GM21447 (cell line): ENCODE results near the gene DACT2.
"Not testable (repeated sequence)": the region's sequence is repeated elsewhere in the genome, so short reads cannot be mapped to it uniquely, and the experiment has no call there.

ENCODE experiments used
- ATAC-seq: cut with Tn5 transposase; IDR thresholded peaks from one replicate; pipeline ENCODE4 v1.9.1; 2021; ENCODE audit not compliant: unreplicated experiment

The DACT2 gene

GRCh38 chr6:168269455-168270243, 49.9 kb downstream of the DACT2 start:
- no peak for ATAC-seq

GRCh38 chr6:168268755-168269154, 50.8 kb downstream of the DACT2 start:
- no peak for ATAC-seq

GRCh38 chr6:168267779-168268178, 51.8 kb downstream of the DACT2 start:
- ATAC-seq: not testable (repeated sequence)

DNA sequence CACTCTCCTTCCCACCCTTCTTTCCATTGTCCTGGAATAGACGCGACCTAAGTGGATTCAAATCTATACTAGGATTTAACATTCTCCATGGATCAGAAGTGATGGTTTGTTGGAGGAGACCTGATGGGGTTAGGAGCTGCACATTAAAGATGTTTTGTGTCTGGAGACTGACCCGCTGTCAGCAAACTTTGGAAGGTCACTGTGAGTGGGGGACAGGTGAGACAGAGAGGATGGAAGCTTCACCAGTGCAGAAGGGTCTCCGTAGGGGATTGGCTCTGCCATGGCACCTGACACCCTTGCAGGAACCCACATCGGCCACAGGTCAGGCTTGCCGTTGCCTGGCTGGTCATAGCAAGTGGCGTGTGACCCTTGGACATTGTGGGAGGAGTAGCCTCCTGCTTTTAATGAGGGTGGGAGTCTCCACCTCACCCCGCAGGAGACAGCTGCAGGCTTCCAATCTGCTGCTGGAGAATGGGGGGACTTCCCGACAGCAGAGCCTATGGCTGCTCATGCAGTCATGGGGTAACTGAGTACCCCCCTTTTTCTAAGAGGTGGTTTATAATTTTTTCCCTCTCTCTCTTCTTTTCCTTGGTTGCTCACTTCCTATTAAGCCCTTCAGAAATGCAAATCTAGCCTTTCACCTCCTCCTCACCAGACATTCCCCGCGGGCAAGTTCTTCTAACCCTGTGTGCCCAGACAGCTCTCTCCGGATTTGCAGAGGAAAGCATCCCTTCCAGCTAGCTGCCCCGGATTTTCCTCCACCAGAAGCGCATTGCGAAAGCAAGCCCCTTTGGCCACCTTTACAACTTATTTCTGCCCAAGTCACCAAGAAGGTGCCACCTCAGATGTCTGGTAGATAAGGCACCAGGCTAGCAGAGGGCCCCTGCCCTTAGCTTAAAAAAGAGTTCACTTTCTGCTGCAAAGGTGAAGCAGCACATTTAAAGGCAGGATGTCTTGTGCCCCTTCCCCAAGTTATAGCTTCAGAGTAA, 53.5 kb downstream of the DACT2 start:
- ATAC-seq: no peak

- no peak for ATAC-seq
Observed at GRCh38 chr6:168265394-168265793, 54.2 kb downstream of the DACT2 start.

- no peak for ATAC-seq
Observed at GRCh38 chr6:168264593-168265335, 54.8 kb downstream of the DACT2 start.

DNA sequence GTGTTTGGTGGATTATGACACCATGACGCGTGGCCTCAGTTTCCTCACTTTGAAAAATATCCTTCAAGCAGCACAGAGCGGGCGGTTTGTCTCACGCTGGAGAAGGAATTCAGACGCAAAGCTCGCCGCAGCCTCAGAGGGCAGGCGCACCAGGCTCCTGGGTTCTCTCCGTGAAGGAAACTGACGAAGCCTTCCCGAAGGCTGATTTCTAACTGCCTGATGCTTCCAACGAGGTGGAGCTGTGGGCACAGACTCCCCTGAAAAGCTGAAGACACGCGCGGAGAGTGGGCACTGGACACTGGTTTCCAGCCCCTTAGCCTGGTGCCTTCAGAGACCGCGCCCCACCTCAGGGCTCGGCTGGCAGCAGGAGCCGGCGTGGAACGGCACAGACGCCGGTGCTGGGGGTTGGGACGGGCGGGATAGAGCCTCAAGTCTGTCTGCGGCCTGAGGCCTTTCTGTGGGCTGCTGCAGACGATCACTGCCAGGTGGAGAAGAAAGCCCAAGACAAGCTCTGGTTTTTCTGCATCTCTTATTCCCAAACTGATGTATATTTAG, 56.1 kb downstream of the DACT2 start:
- ATAC-seq: no peak

GRCh38 chr6:168261234-168261633, 58.3 kb downstream of the DACT2 start:
- ATAC-seq: no peak

DNA sequence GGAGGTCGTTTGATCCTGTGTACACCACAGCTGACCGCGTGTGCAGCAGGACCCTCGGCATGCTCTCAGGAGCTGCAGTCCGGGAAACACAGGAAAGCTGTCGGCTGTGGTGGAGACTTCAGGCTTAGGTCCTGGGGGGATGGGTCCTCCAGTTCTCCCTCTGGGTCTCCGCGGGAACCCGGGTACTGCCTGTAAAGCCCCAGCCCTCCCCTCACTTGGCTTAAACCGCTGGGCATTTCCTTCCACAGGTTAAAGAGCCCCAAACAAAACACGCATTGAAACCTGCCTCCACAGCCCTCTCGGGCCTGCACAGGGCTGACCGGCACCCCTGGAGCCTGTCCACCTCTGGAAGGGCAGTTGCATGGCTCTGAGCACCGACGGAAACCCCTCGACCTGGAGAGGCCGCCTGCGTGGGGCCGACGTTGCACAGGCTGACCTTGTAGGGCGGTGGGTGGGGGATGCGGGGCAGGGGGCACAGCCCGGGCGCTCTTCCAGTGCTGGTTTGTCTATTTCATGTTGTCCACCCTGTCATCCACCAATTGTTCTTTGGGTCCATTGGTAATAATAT, 59.1 kb downstream of the DACT2 start:
- no peak for ATAC-seq

GRCh38 chr6:168258795-168259194, 60.8 kb downstream of the DACT2 start:
- no peak for ATAC-seq

DNA sequence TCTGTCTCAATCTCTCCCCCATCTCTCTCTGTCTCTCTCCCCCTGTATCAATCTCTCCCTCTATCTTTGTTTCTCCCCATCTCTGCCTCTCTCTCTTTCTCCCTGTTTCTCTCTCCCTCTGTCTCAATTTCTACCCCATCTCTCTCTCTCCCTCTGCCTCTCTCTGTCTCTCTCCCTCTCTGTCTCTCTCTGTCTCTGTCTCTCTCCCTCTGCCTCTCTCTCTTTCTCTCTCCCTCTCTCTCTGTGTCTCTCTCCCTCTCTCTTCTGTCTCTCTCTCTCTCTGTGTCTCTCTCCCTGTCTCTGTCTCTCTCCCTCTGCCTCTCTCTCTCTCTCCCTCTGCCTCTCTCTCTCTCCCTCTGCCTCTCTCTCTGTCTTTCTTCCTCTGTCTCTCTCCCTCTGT, 62.6 kb downstream of the DACT2 start:
- ATAC-seq: no peak
